Naive thymus-derived CD4-positive, alpha-beta T cell (primary cell): Measurements from ENCODE around the gene SLCO2A1. TPM values are rescaled to one million over a fixed set of nuclear protein-coding genes. Genes with fewer than 3 reads are reported as not detected.

Experiments
- ATAC-seq: fragments of 150-1000 bp; cut with Tn5 transposase; 2 replicates; pipeline ENCODE4 v1.10.0; 2021; ENCODE audit warnings: mild to moderate bottlenecking, moderate library complexity
- CTCF ChIA-PET: fragments of 350-600 bp; sonication (Branson Sonifier 250); formaldehyde crosslinking; loops from one replicate; lab custom pipeline; 2021; ENCODE audit warnings: antibody characterized with exemption; lab: Charles Lee
- POLR2A ChIA-PET: fragments of 350-600 bp; sonication (Branson Sonifier 250); formaldehyde crosslinking; loops from one replicate; lab custom pipeline; 2021; ENCODE audit warnings: antibody characterized with exemption, inconsistent platforms; lab: Charles Lee
- DNase-seq, 9 donors: peaks; one replicate each; pipeline versions ENCODE4 v3.0.0 to v3.0.0-alpha.2; 2020 to 2022; ENCODE audit warnings: mixed read lengths in 1 of 9
- H3K27ac ChIP-seq: one replicate; pipeline ENCODE4 v1.7.0; 2013; ENCODE audit warnings: mild to moderate bottlenecking, low read depth, low read length, moderate library complexity
- H3K27me3 ChIP-seq, 2 donors: one replicate each; pipeline ENCODE4 v1.7.0; 2013; ENCODE audit warnings: low read length in 2 of 2, mild to moderate bottlenecking in 2 of 2, moderate library complexity in 2 of 2; ENCODE audit not compliant: control insufficient read depth in 2 of 2, insufficient read depth in 2 of 2
- H3K36me3 ChIP-seq, 3 experiments: 1 replicate in 2 of 3; 2 replicates in 1 of 3; pipeline ENCODE4 v1.7.0; 2013; ENCODE audit warnings: low read length in 3 of 3, mild to moderate bottlenecking in 3 of 3, moderate library complexity in 1 of 3; ENCODE audit not compliant: insufficient read depth in 3 of 3, control insufficient read depth in 2 of 3
- H3K4me1 ChIP-seq, 2 donors: one replicate each; pipeline ENCODE4 v1.7.0; 2013; ENCODE audit warnings: low read length in 2 of 2, mild to moderate bottlenecking in 2 of 2, moderate library complexity in 1 of 2; ENCODE audit not compliant: control insufficient read depth in 2 of 2, insufficient read depth in 2 of 2
- H3K4me3 ChIP-seq: 2 replicates; pipeline ENCODE4 v1.7.0; 2013; ENCODE audit warnings: mild to moderate bottlenecking, low read length
- H3K9me3 ChIP-seq, 3 experiments: 1 replicate in 2 of 3; 2 replicates in 1 of 3; pipeline ENCODE4 v1.7.0; 2013; ENCODE audit warnings: low read length in 3 of 3; ENCODE audit not compliant: control insufficient read depth in 2 of 3
- H3K27ac Mint-ChIP-seq, 9 donors: one replicate each; pipeline ENCODE4 v1.8.0; 2020 to 2022; ENCODE audit warnings: mixed read lengths in 9 of 9, mild to moderate bottlenecking in 8 of 9, moderate library complexity in 5 of 9, inconsistent platforms in 2 of 9
- H3K27me3 Mint-ChIP-seq, 5 donors: one replicate each; pipeline ENCODE4 v1.8.0; 2021 to 2022; ENCODE audit warnings: mixed read lengths in 5 of 5, mild to moderate bottlenecking in 1 of 5
- H3K36me3 Mint-ChIP-seq, 5 donors: one replicate each; pipeline ENCODE4 v1.8.0; 2020 to 2022; ENCODE audit warnings: mixed read lengths in 5 of 5, mild to moderate bottlenecking in 3 of 5, inconsistent platforms in 1 of 5
- H3K4me1 Mint-ChIP-seq, 7 donors: one replicate each; pipeline ENCODE4 v1.8.0; 2020 to 2022; ENCODE audit warnings: mixed read lengths in 7 of 7, mild to moderate bottlenecking in 3 of 7, inconsistent platforms in 1 of 7
- H3K4me3 Mint-ChIP-seq, 10 donors: one replicate each; pipeline ENCODE4 v1.8.0; 2020 to 2022; ENCODE audit warnings: mild to moderate bottlenecking in 10 of 10, mixed read lengths in 10 of 10, moderate library complexity in 6 of 10, inconsistent platforms in 2 of 10
- H3K9me3 Mint-ChIP-seq, 11 donors: one replicate each; pipeline ENCODE4 v1.8.0; 2020 to 2022; ENCODE audit warnings: mixed read lengths in 11 of 11, mild to moderate bottlenecking in 4 of 11, inconsistent platforms in 1 of 11, moderate library complexity in 1 of 11
- intact Hi-C, 2 donors: fragments of 100-400 bp; cut with micrococcal nuclease; formaldehyde crosslinking; loops; one replicate each; pipeline ENCODE4 v1.15.1; 2023
- polyA plus RNA-seq, 2 donors: library from polyadenylated mRNA; unstranded; fragments of 300-500 nt; fragmentation: Illumina TruSeq; gene quantifications; one replicate each; pipeline ENCODE4 v1.2.3, GENCODE V29; 2021
- total RNA-seq, 6 experiments: library from RNA in 5 of 6; stranded (reverse) in 5 of 6; gene quantifications; 1 replicate in 5 of 6; 2 replicates in 1 of 6; pipeline ENCODE4 v1.2.3 and lab custom pipeline; 2021 to 2026

Gene SLCO2A1
- total and polyA plus RNA-seq, 7 experiments from 2014 or later: not detected

DNA sequence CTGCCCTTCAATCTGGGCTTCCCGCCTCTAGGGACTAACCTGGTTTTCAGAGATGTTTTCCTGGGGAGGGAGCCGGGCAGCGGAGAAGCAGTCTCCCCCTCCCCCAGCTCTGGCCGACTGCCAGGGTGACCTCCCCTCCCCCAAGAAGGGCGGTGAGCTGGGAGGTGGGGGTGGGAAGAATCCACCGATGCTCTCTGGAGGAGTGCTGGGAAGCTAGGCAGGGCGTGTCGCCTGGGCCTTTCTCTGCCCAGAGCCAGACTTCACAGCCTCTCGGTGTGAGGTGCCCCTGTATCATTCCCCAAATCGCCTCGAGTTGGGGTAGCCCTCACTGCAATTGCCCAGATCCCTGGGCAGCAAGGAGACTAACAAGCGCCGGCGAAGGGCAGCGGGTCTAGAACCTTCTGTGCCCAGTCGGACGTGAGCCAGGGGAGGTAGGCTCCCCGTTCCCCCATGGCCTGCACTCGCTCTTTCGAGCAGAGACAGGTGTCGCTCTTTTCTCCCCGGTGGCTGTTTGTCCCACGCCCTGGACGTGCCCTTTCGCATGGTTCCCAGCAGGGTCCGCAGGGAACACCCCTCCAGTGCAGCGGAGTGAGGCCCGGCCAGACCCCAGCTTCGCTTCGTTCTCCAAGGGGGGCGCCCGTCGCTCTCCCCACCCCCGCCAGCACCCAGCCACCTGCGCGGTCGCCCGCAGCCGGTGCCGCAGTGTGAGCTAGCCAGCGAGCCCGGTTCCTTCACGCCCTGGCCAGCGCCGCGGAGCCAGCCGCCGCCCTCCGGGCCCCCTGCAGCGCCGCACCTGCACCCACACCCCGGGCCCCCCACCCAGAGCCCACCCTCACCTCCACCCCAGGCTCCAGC is 135.1 kb downstream of the SLCO2A1 start:
- DNase-seq (no peak), ATAC-seq (no peak)
- POLR2A ChIA-PET: no interaction called here
- Histone ChIP-seq H3K9me3 (no peaks in the 10 kb centered on the region), H3K4me1 (no peaks in the 10 kb centered on the region), H3K27me3 (no peaks in the 10 kb centered on the region), H3K4me3 (no peak overlapping the region), H3K36me3 (no peaks in the 10 kb centered on the region), H3K27ac (no peak overlapping the region)
- Mint-ChIP-seq H3K4me3 (peak overlapping the region in 2 of 10 donors; percentile 25 to 73), H3K9me3 (no peaks in the 10 kb centered on the region), H3K4me1 (peaks cover 0 to 21% (median 8%) of the 10 kb centered on the region in 7 donors), H3K36me3 (no peaks in the 10 kb centered on the region), H3K27me3 (peaks cover 49 to 55% (median 51%) of the 10 kb centered on the region in 5 donors), H3K27ac (no peak overlapping the region)
- CTCF ChIA-PET: no interaction called here
- intact Hi-C loops: no loop called here

DNA sequence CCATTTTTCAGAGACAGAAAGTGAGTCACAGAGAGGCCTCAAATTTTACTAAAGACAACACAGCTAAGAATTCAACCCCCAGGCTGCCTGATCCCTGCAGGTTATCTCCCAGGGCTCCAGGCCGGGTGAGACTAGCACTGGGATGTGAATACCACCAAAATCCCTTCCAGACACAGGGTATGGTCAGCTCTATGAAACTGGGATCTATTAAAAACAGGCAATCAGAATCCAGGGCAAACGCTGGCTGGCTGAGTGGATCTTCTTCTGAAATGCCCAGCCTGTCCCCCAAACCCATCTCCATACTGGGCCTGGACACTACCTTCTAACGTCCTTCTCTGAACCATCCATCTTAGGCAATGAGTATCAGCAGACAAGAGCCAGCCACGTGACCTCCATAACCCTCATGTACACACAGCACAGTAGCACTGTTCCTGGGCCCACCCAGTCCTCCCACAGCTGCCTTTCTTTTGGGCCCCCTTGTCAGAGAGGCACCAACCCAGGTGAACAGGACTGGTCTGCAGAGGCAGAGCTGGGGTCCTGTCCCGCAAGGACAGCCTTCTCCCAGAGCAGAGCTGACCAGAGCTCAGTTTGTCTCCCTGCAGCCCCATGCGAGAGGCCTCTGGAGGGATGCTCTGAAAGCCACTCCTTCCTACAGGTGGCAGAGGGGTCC is 135.9 kb downstream of the SLCO2A1 start:
- Histone ChIP-seq H3K36me3 (no peaks in the 10 kb centered on the region), H3K27ac (no peak overlapping the region), H3K4me1 (no peaks in the 10 kb centered on the region), H3K27me3 (no peaks in the 10 kb centered on the region), H3K9me3 (no peaks in the 10 kb centered on the region), H3K4me3 (no peak overlapping the region)
- Mint-ChIP-seq H3K4me3 (peak overlapping the region in 3 of 10 donors; percentile 16 to 38 (median 23)), H3K27ac (no peak overlapping the region), H3K4me1 (peaks cover 0 to 21% (median 8%) of the 10 kb centered on the region in 7 donors), H3K9me3 (no peaks in the 10 kb centered on the region), H3K36me3 (no peaks in the 10 kb centered on the region), H3K27me3 (peaks cover 43 to 53% (median 51%) of the 10 kb centered on the region in 5 donors)
- ATAC-seq (no peak), DNase-seq (no peak)
- CTCF ChIA-PET: no interaction called here
- POLR2A ChIA-PET: no interaction called here
- intact Hi-C loops: no loop called here

DNA sequence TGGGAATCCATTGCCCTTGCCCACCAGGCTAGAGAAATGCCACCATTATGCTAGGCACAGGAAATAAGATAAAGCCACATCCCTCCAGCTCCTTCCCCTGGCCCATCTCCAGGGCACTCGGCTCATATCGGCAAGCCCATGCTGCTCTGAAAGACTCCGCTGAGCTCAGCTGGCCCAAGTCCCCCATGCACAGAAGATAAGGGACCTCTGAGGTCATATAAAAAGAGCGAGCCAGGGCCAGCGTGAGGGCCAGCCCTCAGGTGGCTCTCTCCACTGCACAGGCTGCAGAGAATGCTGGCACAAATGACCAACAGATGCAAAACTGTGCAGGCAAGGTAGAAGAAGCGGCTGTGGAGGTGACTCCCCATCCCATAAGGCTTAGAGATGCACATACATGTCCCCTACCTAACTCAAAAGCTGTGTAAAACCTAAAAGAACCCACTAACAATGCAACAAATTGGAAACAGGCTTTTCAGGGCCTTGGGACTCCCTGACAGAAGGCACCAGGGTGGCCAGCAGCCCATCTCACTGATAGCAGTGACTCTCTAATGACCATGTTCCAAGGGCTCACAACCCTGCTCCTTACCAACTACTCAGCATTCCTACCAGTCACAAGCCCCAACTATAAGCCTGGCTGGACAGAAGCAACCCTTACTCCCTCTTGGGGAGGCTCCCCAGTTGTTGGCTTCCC is 137.0 kb downstream of the SLCO2A1 start:
- CTCF ChIA-PET: no interaction called here

DNA sequence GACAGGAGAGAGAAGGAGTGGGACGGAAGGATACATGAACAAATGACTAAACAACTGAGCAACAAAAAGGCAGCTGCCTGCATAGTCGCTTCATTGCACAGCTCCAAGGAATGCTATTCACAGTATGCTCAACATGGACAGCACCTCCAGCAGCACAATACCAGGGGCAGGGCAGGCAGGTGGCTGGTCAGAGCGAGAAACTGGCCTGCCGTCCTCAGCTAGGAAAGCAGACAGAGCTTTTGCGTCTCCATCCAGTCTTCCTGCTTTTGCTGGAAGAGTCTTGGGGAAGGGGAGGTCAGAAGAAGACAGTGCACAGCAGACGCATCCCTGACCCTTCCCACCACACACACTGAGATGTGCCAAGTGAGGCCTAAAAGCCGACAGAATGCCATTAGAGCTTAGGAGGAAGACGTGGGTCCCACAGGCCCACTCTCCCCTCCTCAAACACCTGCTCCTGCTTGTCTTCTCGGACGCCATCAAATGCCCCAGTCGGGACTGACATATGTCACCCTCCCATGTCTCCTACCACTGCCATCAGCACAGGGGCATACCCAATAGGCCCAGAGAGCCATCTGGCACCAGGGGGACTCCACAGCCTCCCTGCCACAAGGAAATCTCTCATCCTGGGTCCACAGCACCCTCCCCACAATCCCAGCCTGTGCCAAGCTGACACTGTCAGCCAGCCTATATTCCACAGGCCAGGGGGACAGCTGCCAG is 137.9 kb downstream of the SLCO2A1 start:
- H3K27me3 Mint-ChIP-seq: peaks cover 28 to 44% (median 39%) of the 10 kb centered on the region in 5 donors
- no peak for ATAC-seq
- peak overlapping the region in 1 of 9 donors; percentile 46 for H3K27ac Mint-ChIP-seq
- H3K4me3 Mint-ChIP-seq: no peak overlapping the region
- H3K9me3 Mint-ChIP-seq: no peaks in the 10 kb centered on the region
- CTCF ChIA-PET: no interaction called here
- H3K36me3 ChIP-seq: no peaks in the 10 kb centered on the region
- no peak overlapping the region for H3K4me3 ChIP-seq
- no peak overlapping the region for H3K27ac ChIP-seq
- intact Hi-C loops: no loop called here
- no peaks in the 10 kb centered on the region for H3K36me3 Mint-ChIP-seq
- H3K4me1 Mint-ChIP-seq: peaks cover 0 to 10% (median 5%) of the 10 kb centered on the region in 7 donors
- no peaks in the 10 kb centered on the region for H3K9me3 ChIP-seq
- POLR2A ChIA-PET: no interaction called here
- H3K27me3 ChIP-seq: no peaks in the 10 kb centered on the region
- H3K4me1 ChIP-seq: no peaks in the 10 kb centered on the region
- no peak for DNase-seq

More for the DNA sequence above, 137.0 kb downstream of the SLCO2A1 start:
- H3K27ac Mint-ChIP-seq: no peak overlapping the region
- ATAC-seq (no peak), DNase-seq (no peak)
- no peaks in the 10 kb centered on the region for H3K9me3 Mint-ChIP-seq
- POLR2A ChIA-PET: no interaction called here
- intact Hi-C loops: no loop called here
- H3K9me3 ChIP-seq: no peaks in the 10 kb centered on the region
- peaks cover 37 to 51% (median 47%) of the 10 kb centered on the region in 5 donors for H3K27me3 Mint-ChIP-seq
- H3K4me1 ChIP-seq: no peaks in the 10 kb centered on the region
- no peaks in the 10 kb centered on the region for H3K36me3 Mint-ChIP-seq
- H3K4me1 Mint-ChIP-seq: peaks cover 0 to 19% (median 8%) of the 10 kb centered on the region in 7 donors
- H3K27me3 ChIP-seq: no peaks in the 10 kb centered on the region
- no peaks in the 10 kb centered on the region for H3K36me3 ChIP-seq
- no peak overlapping the region for H3K4me3 ChIP-seq
- no peak overlapping the region for H3K27ac ChIP-seq
- H3K4me3 Mint-ChIP-seq: peak overlapping the region in 1 of 10 donors; percentile 38

DNA sequence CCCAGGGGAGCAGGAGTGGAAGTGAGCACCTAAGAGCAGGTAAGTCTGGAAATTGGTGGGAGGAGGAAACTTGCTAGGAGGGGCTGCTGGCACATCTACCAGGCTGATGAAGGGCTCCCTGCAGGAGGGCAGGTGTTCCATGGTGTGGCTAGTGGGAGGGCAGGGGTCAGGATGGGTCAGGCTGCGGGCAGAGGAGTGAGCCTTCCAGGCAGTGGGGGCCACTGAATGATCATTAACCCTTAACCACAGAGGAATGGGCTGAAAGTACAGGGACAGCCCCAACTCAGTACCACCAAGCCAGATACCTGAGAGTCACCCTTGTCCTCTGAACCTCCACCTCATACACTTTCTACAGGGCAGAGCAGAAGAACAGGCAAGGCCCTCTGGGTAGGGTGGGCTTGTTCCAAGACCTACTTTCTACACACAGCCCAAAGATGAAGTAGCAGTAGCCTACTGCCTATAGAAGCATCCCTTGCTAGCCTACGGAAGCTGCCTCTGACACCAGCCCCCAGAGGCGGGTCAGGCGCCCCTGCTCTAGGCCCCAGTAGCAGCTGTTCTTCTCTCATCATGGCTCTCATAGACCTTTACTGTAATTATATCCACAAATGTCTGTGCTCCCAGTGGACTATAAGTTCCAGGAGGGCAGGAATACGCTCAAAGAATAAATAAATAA is 138.6 kb downstream of the SLCO2A1 start:
- Histone ChIP-seq H3K27ac (no peak overlapping the region), H3K4me1 (no peaks in the 10 kb centered on the region), H3K9me3 (no peaks in the 10 kb centered on the region), H3K4me3 (no peak overlapping the region), H3K36me3 (no peaks in the 10 kb centered on the region), H3K27me3 (no peaks in the 10 kb centered on the region)
- peaks cover 0 to 8% (median 4%) of the 10 kb centered on the region in 7 donors for H3K4me1 Mint-ChIP-seq
- no peaks in the 10 kb centered on the region for H3K36me3 Mint-ChIP-seq
- H3K27me3 Mint-ChIP-seq: peaks cover 23 to 38% (median 33%) of the 10 kb centered on the region in 5 donors
- H3K27ac Mint-ChIP-seq: no peak overlapping the region
- no peak overlapping the region for H3K4me3 Mint-ChIP-seq
- no peak for DNase-seq
- no peak for ATAC-seq
- no peaks in the 10 kb centered on the region for H3K9me3 Mint-ChIP-seq
- CTCF ChIA-PET: no interaction called here
- POLR2A ChIA-PET: no interaction called here
- intact Hi-C loops: no loop called here

DNA sequence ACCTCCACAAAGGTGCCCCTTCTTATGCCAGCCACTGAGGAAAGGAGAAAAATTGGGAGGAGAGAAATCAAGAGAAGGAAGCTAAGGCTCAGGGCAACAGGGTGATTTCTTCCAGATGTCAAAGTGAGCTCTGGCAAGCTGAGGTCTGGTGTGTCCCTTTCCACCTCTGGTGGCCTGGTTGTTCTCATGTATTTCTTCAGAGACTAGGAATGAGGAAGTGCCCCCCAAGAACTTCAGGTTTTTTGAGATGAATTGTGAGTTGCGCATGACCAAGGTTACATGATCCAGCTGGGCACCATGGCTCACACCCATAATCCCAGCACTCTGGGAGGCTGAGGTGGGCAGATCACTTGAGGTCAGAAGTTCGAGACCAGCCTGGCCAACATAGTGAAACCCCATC is 139.7 kb downstream of the SLCO2A1 start:
- Histone ChIP-seq H3K27ac (no peak overlapping the region), H3K4me1 (no peaks in the 10 kb centered on the region), H3K27me3 (no peaks in the 10 kb centered on the region), H3K9me3 (no peaks in the 10 kb centered on the region), H3K36me3 (no peaks in the 10 kb centered on the region), H3K4me3 (no peak overlapping the region)
- peaks cover 0 to 5% (median 0%) of the 10 kb centered on the region in 7 donors for H3K4me1 Mint-ChIP-seq
- ChIA-PET CTCF (no interaction called here), POLR2A (no interaction called here)
- no peak for DNase-seq
- ATAC-seq: no peak
- H3K9me3 Mint-ChIP-seq: peaks cover 0 to under 1% (median 0%) of the 10 kb centered on the region in 11 donors
- no peaks in the 10 kb centered on the region for H3K36me3 Mint-ChIP-seq
- no peak overlapping the region for H3K27ac Mint-ChIP-seq
- intact Hi-C loops: no loop called here
- peaks cover 27 to 38% (median 35%) of the 10 kb centered on the region in 5 donors for H3K27me3 Mint-ChIP-seq
- H3K4me3 Mint-ChIP-seq: no peak overlapping the region
